GM18907 (cell line): Measurements from ENCODE around the gene MTAP.

Source experiments
- ATAC-seq: cut with Tn5 transposase; IDR thresholded peaks from one replicate; pipeline ENCODE4 v1.9.1; 2021; ENCODE audit warnings: mild to moderate bottlenecking, moderate library complexity; ENCODE audit not compliant: unreplicated experiment

The MTAP gene

DNA sequence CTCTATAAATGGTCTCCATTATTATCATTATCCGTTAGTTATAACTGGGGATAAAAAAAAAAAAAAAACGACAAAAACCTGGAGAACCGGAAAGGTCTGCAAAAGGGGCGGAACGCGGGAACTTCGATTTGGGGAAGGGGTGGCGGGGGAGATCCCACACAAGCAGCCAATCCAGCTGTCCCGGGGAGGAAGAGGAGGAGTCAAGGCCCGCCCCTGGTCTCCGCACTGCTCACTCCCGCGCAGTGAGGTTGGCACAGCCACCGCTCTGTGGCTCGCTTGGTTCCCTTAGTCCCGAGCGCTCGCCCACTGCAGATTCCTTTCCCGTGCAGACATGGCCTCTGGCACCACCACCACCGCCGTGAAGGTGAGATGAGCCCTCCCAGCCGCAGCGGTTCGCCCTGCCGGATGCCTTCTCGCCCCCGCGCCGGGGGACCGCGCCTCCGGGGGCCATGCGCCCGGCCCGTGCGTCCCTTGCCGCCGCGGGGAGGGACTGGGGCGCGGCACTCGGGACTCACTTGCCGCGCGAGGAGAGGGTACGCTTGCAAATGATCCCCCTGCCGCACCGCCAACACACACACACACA is at the start of gene MTAP:
TSS of gene MTAP (plus strand) at position 219 of the 583 bp plus-strand sequence. CDS start at position 332, 113 bp downstream.
- peak; percentile 95 for ATAC-seq

DNA sequence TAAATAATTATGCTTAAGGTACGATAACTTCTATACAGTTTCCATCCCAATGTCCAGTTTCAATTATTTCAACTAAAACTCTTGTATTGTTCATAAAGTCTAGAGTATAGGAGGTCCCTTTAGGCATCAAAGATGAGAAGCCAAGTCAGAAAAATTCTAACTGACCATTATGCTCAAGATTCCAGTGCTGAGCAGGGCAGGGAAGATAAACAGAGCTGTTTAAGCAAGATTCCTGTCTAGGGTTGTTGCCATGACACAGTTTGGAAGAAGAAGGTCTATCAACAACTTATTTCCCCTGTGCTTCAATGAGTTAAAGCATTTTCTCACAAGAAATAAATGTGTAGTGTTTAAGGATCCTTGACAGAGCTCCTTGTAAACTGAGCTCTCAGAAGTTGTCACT is 48.9 kb upstream of the MTAP start:
- no peak for ATAC-seq

DNA sequence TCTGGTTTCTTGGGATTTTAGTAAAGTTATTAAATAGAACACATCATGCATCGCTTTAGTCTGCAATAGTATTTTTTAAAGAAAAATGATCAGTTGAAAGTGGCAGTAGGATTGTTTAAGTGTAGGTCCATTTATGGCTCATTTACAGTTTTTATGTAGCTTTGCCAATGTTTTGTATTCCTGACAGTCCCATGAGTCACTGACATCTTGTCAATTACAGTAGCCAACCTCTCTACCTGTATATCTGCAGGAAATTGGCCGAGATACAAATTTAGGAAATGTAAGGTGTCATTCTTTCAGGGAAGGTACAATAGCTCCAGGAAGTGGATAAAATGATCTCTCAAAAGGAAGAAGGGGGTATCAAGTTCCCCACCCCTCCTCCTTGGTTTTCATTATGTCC is 47.7 kb upstream of the MTAP start:
- no peak for ATAC-seq

DNA sequence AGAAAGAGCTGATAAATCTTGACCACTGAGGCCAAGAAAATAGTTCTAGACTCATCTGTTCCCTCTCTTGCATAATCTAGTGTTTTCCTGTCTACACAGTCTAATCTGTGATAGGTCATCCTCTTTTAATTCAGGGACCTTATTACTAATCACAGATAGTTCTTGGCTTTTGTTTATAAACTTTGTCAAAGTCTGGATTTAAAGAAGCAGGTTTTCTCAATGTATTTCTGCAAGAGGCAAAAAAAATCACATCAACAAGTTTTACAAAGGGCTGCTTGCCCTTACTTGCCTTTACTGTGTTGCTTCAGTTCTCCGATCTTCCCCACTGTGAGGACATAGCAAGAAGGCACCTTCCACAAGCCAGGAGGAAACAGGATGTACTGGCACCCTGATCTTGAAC is 43.9 kb upstream of the MTAP start:
- no peak for ATAC-seq

DNA sequence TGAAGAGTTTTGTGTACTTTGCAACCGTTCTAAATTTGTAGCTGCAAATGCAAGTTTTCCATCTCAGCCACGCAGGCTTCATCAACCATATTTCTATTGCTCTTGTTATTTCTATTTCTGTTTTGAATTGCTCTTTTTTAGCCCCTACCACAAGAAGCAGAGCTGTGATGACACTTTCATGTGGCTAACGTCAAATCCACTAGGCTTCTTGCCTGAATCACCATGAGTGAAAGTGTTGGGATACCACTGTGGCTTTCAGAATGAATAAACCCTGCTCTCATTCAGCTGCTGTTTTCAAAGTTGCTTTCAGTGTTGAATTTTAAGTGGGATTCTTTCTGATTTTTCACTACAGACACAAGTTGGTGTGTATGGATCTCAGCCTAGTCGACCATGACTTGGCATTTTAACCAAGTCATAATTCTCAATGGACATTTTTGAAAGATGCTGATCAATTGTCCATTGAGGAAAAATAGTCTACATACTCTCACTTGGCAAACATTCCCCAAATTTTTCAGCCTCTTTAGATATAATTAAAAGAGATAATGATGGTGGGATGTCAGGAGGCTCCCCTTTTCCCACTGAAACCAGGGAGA is 41.0 kb upstream of the MTAP start:
- peak; percentile 91 for ATAC-seq

DNA sequence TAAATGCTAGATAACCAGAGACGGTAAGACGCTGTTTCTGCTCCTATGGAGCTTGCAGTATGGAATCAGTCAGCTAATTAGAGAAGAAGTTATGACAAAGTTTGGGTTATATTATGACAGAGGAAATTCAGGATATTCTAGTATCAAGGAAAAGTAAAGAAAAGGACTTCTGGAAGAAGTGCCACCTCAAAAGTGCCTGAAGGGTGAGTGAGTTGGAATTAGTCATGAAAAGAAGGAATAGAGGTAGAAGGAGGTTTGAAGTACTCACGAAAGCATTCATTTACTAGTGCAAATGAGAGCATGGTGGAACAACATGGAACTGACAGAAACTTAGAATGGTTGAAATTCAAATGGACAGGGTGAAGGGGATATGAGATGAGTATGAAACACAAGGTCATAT is 40.4 kb upstream of the MTAP start:
- no peak for ATAC-seq

DNA sequence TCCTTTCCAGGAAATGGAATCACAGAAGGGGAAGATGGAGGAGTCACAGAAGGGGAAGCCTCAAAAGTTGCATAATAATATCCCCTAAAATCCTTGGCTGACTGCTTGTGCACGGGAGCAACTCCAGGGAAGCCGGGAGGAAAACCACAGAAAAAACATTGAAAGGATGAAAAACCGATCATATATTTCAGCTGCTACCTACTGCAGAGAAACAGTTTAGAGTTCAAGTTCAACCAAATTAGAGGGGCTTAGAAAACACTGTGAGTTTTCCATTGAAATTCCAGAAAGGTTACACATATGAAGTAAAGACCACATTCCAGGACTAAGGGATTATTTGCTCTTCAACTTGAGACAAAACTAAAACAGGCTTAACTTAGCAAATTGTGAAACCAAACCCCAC is 37.6 kb upstream of the MTAP start:
- ATAC-seq = no peak

DNA sequence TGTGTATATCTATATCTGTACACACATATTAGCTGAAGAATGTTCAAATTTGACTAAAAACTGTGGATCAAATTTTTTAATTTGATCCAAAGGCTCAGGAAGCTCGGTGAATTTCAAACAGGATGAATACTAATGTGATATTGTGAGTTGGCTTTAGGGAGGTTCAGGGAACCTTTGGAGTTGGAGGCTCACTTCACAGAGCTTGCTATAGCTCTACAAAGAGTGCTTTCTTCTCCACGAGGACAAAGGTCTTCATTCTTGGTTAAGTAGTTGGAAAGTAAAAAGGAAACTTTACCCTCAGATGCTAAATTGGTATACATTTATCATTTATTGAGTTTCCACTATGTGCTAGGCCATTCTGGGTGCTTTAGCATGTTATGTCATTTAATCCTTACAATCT is 36.3 kb upstream of the MTAP start:
- ATAC-seq = no peak

DNA sequence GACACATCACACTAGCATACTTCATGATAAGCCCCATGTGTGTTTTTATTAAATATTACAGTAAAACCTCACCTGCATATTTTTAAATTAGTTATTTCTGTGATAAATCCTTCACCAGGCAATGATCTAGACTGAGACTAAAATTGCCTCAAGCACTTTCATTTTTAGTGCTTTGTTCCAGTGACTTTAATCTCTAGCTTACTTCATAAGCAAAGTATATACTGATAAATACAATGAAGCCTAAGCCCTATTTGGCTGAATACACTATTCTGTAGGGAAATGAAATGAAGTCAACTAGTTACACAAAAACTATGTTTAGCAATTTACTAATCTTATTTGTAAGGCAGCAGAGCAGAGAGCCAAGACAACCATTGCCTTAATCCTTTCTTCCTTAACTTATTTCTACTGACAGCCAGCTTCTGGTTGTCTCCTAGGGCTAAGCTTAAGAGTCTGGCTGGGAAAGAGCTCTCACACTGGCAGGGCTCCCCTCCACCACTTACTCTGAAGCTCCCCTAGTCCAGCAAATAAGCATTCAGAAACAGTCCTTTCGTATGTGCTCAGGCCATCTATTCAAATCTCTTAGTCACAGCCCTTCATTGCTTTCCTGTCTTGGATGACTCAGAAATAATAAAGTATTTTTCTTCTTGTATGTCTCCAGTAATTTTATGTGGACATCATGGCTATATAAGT is 31.4 kb upstream of the MTAP start:
- ATAC-seq = no peak

DNA sequence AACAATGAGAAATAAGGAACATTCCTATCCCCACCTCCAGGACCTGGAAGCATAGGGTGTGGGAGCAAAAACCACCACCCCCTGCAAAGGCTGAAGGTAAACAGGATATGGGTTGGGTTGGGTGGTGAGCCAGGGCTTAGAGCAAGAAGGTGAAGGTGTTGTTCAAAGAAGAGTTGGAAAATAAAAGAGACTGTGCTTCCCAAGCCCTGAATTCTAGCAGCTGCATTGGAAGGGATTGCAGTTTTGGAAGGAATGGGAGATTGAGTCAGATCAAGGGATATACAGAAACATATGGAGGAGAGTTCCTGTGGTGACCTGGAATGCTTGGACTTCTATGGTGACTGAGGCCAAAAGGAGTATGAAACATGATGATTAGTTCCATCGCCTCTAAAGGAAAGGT is 24.7 kb upstream of the MTAP start:
- no peak for ATAC-seq

DNA sequence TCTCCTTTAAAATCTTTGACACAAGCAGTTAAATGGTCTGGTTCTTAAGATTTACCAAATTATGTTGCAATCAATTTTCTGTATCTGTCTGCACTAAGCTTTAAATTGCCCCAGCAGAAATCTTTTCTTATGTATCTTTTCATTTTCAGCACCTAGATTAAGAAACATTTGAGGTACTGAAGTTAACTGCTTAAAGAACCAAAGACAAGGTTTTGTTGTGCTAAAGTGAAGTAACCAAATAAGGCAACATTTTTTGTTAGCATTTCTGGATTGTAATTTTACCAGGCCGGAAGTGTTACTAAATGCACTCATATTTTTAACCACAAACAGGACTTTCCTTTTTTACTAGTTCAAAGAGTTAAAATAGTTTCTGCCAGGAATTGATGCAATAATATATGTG is 24.1 kb upstream of the MTAP start:
- ATAC-seq = no peak

DNA sequence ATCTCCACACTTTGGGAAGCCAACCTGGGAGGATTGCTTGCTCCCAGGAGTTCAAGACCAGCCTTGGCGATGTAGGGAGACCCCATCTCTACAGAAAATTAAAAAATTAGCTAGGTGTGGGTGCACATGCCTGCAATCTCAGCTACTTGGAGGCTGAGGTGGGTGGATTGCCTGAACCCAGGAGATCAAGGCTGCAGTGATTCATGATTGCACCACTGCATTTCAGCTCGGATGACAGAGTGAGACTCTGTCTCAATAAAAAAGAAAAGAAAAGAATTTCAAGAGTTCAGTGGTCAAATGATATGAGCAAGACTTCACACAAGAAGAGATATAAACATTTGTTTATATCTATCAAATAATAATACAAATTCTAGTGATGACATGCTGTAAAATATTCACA is 23.0 kb upstream of the MTAP start:
- no peak for ATAC-seq

DNA sequence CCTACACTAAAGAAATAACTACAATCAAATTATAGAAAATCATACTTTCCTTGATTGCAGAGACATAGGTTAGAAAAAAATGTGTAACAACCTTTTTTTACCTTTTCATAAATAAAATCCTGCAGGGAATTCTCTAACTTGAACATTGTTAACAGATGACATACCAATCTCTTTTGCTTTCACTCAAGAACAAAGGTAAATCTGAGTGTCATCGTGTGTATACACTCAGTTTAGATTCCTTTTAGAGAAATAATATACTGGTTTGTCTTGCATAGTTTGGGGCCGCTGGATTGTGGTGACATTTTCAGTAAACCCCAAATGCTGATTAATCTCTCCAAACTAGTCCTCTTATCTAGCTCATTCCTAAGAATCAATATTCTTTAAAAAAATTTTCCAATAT is 20.8 kb upstream of the MTAP start:
- no peak for ATAC-seq

DNA sequence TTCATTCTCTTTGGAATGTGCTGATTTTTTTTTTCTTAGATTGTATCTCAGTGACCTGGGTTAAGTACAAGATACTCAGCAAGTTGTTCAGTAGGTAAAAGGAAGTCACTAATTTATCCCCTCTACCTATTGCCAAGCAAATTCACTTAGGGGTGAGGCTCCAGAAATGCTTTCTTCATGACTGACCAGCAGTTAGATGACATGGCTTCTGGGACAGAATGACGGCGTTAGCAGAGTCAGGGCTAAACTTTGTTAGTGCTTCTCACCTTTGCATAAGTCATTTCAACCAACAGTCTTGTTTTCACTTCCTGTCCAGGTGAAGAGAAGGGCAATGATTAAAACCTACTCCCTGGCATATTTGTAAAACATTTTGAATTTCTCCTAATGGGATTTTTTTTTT is 20.2 kb upstream of the MTAP start:
- ATAC-seq = no peak

DNA sequence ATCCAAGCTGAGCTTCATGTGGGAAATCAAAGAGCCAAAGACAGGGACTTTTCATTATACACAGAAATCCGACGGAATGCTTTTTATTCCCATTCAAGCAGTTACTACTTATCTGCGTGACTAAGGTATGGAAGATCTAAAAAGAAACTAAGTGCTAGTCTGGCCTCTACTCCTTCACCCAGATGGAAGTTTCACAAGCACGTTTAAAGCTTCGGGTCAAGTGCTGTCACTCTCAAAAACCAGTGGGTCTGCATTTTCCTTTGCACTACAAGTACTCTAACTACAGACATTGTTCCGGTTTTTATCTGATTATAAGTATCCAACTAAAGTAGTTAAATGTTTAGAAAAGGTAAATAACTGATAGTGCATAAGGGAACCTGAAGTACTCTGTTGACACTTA is 13.7 kb upstream of the MTAP start:
- no peak for ATAC-seq

DNA sequence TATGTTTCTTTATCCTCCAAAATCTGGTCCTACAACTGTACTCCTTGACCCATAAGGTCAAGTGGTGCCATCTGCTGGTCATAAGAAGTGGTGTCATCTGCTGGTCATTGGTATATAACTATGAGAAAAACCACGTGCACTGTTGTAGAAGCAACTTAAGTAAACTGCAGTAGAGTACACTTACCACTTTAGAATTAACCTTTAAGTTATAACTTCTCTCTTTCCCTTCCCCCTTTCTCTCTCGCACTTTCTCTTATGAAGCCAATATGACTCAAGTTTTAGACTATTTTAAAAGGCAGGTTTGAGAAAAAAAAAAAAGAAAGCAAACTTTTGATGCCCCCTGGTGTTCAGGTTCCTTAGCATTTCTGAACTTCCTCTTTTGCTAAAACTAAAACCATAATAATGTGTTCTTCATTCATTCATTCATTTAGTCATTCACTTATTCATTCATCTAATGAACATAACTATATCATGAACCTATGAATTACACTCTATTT is 12.8 kb upstream of the MTAP start:
- peak; percentile 98 for ATAC-seq

DNA sequence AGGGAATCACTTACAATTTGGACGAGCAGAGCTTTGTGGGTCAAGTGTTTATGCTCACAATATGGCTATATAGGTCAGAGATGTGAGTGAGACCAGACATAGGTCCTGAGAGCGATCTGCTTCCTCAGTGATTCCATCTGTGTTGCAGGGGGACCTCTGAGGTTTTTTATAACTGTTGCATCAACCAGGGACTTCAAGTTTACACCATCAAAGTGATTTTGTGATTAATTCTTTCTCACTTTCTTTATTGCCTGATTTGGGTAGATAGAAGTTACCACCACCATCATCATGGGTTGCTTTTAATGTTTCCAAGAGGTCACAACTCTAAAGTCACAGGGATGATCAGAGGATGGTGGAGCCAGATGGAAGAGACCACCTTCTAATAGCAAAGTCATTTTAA is 7.0 kb upstream of the MTAP start:
- ATAC-seq = no peak

DNA sequence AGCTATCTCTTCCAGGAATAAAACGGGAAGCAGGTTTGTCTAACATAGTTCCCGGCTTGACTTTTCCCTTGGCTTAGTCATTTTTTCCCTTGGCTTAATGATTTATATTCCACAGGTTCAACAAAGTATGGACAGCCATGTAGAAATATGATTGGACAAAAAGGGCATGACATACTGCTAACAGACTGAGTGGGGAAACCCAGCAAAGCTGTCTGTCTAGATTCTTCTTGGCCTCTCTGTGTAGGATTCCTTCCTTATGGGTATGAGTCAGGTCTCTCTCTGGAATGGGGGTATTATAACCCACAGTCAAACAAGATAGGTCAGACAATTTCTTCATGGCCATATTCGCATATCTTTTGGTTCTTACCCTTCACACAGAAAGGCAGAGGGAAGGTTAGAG is 5.7 kb upstream of the MTAP start:
- no peak for ATAC-seq

DNA sequence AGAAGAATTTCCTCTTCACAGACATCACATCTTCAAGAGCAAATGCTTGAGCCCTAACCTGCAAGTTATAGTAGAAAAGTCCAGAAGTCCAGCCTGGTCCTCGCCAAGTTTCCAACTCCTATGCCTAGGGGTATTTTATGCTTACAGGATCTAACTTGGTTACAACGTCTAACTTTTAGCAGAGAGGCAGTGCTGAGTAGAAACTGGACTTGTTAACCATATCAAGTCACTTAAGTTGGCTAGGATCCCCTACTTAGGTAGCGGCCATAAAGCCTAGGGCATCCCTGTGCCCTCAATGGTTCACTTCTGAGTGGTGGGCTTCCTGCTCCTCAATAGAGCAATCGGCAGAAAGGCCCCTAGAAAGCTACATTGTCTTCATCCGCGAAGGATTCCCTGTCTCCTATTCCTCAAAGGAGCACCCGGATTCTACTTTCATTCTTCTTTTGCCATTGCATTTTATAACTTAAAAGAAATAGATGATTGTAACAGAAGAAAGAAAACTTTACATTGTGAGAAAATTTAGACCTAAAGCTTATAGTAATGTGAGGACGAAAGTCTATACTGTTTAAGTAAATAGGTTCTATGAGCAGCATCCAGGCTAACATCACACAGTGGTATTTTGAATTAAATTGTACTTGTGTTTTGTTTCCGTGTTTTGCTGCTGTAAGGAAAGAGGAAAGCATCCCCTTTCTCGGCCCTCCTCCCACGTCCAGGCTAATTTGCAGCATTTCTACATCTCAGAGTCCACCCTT is 1.3 kb upstream of the MTAP start:
- no peak for ATAC-seq

DNA sequence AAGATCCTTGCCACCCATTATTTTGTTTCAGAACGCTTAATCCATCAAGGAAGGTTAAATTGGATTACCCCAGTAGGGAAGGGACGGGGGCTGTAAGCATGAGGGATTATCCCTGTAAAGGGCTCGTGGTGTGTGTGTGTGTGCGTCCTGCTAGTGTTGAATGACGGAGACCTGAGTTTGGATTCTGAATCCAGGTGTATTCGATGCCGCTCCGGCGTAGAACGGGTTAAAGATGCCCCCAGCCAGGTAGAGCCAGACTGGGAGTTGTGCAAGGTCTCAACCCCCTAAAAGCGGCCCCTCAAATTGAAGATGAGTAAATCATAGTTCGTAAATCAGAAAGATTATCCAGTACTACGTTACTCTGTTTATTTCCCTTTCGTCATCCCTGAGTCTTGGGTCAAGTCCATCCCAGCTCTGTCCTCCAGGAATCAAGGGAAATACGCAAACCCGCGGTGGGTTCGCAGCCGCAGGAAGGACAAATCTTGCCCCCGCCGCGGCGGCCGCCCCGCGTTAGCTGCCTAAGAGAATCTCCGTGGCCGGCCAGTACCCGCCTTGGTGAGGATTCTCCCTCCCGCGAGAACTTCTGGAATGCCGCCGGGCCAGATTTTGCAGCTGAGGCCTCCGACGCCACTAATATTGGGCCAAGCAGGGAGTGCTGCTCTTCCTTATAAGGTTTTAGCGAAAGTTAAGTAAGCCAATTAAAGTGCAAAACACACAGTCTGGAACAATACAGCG is 586 bp upstream of the MTAP start:
- ATAC-seq = peak; percentile 25

DNA sequence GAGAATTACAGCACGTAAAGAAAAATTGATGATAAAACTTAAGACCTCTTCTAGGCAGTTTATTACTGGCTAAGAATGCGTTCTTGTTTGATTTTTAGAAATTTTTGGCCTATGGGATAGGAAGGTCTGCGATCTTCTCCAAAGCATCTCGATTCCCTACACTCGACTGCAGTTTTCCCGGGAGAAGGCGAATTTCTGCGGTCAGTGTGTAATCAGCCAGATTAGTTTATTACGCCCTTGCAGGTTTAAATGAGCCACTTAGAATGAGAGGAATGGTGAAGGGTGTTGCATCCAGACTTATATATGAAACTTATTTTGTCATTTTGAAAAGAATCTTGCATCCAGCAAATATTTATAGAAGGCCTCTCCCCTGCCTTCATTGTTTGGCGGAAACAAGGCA is 1.2 kb downstream of the MTAP start:
- no peak for ATAC-seq
